HG03342 (cell line): Measurements from ENCODE around the gene MDM2.

Source experiments
- ATAC-seq: cut with Tn5 transposase; IDR thresholded peaks from one replicate; pipeline ENCODE4 v1.9.1; 2021; ENCODE audit warnings: mild to moderate bottlenecking, moderate library complexity; ENCODE audit not compliant: unreplicated experiment

The MDM2 gene

DNA sequence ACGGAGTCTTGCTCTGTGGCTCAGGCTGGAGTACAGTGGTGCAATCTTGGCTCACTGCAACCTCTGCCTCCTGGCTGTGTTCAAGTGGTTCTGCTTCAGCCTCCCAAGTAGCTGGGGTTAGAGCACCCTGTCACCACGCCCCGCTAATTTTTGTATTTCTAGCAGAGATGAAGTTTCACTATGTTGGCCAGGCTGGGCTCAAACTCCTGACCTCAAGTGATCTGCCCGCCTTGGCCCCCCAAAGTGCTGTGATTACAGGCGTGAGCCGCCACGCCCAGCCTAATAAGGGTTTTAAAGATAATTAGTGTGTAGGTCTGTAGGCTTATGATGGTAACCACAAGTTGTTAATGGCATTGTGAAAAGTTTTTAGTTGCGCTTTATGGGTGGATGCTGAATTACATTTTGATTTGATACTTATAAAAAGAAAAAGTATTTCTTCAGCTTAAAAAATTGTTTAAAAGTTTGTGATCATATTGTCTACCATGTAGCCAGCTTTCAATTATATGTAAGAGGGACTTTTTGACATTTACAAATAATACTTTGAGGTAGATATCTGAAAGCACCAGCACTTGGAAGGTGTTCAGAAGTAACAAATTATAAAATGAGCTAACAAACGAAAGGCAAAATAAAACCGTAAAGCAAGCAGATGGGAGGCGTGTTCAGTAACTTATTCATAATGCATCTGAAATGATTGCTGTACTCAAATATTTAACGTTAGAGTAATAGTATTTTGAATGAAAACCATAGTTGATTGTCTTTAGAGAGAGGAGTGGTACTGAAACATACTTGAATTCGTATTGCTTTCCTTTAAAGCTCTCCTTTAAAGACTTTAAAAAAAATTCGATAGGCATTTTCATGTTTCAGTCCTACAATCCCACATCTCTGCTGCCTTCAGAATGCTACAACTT lies 37.1 kb downstream of the MDM2 start:
- ATAC-seq, result no peak

GRCh38 chr12:68846811-68847210 lies 38.8 kb downstream of the MDM2 start:
- no peak for ATAC-seq

DNA sequence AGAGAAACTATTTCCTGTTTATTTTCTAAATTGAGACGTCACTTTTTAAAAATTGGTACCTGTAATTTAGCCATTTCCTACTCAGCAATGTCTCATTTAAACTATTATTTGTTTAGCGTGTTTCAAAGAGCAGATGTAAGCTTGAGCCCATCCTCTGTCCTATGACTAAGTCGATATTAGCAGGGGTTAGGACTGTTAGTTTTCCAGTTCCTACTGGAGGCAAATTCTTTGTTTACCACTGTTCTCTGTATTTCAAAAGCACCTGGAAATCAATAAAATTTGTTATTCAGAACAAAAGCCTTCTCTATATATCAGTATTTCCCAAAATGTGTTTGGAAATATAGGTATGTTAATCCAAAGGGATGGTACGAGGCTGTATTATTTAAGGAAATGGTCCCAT lies 42.4 kb downstream of the MDM2 start:
- ATAC-seq, result no peak

DNA sequence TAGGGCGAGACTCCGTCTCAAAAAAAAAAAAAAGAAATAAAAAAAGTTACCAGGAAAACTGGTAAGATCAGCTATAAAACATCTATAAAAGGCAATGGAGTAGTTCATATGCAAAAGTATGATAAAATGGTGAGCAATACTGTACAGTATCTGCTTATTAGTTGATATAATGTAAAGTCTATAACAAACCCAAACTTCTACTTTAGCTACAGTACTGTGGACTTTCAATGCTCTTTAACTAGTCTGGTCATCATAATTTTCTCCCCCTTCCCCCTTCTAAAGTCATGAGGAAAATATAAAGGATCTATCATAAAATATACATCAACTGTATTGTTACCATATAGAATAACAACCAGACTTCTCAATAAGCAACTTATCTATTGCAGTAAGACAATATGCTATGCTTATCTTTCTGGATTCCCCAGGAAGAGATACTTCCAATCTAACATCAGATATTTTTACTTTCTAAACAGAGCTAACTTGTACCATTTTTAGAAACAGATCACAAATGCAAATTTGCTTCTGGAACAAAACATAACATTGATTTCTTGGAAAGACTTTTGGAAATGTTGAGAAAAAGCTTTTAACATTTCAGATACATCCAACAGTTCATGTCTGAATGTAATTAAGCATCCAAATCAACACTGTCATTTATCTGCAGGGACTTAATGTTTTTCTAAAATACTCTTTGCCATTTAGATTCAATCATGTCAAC lies 43.8 kb downstream of the MDM2 start:
- ATAC-seq, result no peak

DNA sequence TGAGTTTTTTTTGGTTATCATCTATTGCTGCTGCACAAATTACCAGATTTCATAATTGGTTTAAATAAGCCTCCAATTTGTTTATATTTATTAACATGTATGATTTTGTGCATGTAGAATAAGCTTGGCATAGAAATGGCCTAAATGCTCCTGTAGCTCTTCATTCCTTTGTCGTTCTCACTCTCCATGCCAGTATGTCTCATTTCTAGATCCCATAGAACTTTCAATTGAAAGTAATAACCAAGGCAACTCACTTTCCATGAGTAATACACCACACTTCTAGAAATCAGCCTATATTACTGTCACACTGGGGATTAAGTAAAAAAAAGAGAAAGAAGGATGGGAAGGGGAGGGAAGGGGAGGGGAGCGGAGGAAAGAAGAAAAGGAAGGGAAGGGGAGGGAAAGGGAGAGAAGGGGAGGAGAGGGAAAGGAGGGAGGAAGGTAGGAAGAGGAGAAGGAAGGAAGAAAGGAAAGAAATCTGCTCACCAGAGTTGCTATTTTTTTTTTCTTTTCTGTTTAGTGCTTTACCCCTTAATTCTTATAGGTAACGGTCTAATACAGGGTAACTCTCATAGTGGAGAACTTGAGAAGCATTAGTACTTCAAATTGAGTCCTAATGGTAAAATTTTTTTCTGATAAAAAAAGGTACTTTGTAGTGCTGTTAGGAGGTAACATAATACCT lies 45.6 kb downstream of the MDM2 start:
- ATAC-seq, result no peak

- ATAC-seq, result no peak
Observed at GRCh38 chr12:68854078-68854468, 46.1 kb downstream of the MDM2 start.

DNA sequence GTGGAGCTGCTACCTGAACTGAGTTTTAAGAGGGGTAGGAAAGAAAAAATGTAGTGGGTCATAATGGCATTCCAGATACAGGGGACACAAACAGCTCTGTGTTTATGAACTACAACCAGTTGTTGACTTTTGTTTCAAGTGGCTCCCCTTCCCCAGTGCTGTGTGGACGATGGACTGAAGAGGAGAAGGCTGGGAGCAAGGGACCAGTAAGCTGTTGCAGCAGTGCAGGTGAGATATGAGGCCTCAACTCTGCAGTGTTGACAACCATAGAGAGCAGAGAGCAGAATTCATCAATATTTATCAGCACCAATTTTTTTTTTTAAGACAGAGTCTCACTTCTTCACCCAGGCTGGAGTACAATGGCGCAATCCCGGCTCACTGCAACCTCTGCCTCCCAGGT lies 46.6 kb downstream of the MDM2 start:
- ATAC-seq, result no peak

DNA sequence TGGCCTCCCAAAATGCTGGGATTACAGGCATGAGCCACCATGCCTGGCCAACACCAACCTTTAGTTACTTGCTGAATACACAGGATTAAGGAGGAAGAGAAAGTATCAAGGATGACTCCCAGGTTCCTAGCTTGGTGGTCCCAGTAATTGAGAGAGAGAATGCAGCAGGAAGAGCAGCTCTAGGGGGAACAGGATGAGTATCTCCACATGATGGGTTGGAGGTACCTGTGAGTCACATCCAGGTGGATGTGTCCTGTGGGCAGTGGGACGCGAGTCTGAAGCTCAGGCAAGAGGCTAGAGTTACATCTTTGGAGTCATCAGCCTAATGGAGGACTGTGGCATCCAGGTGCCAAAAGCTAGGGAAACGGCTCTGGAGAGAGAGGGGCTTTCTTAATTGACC lies 47.1 kb downstream of the MDM2 start:
- ATAC-seq, result no peak

GRCh38 chr12:68855771-68856170 lies 47.8 kb downstream of the MDM2 start:
- no peak for ATAC-seq

GRCh38 chr12:68856510-68856909 lies 48.5 kb downstream of the MDM2 start:
- no peak for ATAC-seq

GRCh38 chr12:68861890-68862289 lies 53.9 kb downstream of the MDM2 start:
- no peak for ATAC-seq

- ATAC-seq, result no peak
Observed at GRCh38 chr12:68863109-68863770, 55.3 kb downstream of the MDM2 start.

GRCh38 chr12:68863886-68864454 lies 56.0 kb downstream of the MDM2 start:
- ATAC-seq, result peak; percentile 57

GRCh38 chr12:68864604-68865003 lies 56.6 kb downstream of the MDM2 start:
- ATAC-seq, result no peak

- no peak for ATAC-seq
Observed at GRCh38 chr12:68865399-68866164, 57.6 kb downstream of the MDM2 start.

- ATAC-seq, result no peak
Observed at GRCh38 chr12:68866950-68867349, 59.0 kb downstream of the MDM2 start.

DNA sequence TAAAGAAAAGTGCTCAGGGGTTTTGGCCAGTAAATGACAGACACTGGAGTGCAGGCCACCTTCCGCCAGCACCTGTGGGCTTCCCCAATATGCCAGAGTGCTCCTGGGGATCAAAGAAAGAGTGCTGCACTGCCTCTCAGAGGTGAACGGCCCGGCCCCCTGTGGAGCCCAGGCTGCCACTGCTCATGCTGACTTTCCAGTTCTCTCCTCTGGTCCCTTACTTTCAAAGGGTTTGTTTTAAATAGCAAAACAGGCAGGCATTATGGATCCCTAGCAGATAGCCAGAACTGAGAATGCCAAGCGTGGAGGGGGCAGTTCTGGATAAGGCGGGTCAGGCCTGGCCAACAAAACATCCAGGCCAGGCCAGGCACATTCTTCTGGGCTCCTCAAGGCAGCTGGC lies 59.6 kb downstream of the MDM2 start:
- no peak for ATAC-seq

DNA sequence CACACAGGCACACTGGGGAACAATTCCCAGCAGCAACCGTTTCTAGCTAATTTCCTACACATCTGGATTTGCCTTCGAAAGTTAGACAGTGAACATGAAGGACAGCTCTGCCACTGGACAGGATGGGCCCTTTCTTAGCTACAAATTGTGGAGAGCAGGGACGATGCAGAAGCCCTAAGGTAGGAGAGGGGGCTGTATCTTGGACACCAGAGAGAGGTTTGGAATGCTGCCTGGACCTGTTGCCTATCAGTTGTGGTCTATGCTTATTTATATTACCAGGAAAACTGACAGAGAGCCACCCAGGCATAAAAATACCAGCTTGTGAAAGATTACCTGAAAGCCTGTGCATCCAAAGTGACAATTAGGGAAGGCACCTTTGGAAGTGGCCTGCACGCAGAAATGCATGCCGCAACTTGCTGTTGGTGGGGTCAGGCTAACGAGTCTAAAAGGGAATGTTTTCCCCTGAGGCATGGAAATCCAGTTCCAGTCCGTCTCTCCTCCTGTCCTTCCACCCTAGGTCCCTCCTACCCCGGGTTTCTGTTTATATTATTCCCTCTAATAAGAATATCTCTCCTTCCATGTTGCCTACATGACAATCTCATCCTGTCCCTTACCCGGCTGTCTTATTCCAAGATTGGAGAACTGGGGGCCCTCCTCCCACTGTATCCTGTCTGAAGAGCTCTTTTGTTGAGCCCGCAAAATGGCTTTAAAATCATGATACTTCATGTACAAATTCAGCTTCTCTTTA lies 60.2 kb downstream of the MDM2 start:
- no peak for ATAC-seq

DNA sequence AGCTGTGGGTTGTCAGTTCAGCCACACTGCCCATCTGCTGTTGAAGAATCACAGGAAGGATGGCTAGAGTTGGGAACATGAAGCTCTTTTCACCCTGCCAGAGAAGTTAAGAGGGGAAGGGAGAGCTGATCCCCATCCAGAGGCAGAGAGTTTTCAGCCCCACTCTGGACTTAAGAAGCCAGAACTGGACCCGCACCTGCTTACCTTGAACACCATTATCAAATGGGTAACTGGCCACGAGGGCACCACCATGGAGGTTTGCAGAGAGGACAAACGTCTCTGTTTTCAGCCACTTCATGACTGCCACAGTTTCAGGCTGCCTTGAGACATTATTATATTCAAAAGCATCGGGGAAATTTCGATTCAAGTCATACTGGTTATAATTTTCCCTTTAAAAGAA lies 62.0 kb downstream of the MDM2 start:
- ATAC-seq, result no peak
